Measurements from ENCODE around the gene MAML2. TPM values are rescaled to one million over a fixed set of nuclear protein-coding genes. Genes with fewer than 3 reads are reported as not detected.

Gene MAML2
- total RNA-seq, 2 experiments from 2014 or later = 0.15 to 1.0 TPM

DNA sequence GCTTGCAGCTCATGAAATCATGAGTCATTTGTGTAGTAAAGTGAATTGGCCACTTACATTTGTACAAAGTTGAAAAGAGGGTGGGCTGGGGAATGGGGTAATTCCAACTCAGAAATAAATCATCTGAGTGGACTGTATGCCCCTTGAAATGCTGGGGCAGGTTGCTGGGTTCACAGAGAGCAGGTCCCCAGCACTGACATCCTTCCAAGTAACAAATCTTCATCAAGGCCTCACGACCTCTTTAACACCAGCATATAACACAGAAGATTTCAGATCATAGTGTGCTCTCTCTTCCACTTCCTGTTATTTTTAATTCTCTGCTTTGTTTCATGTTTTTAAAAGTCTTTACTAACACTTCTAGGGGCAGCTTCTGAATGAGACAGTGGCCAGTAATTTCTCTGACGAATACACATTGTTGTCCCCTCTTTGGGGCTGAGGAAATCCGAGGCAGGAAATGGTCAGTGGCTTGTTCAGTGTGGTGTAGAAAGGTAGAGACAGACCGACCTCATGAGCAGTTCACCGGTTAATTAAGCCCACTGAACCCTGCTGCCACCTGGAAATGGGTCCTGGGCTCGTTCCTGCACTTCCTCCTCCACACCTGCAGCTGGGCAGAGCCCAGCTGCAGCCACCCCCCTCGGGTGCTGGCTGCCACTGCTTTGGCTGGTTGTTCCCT lies 127.7 kb downstream of the MAML2 start:
- H3K9me2 ChIP-seq (ENCODE audit: insufficient read depth, low read length) = no peaks in the 10 kb centered on the region
- intact Hi-C loops (cut with micrococcal nuclease; ENCODE audit: unreplicated experiment) = loop anchor here (1.0 to 10.0 kb wide), 5 partner anchors 30 to 1120 kb away; partner anchors contain the start of genes CEP57 and MAML2
- peak overlapping the region; percentile 76; the same call in 1 of the 2 replicates for H2AFZ ChIP-seq (ENCODE audit: low read length)
- H4K20me1 ChIP-seq (ENCODE audit: insufficient read depth, low read length) = no peaks in the 10 kb centered on the region
- no peaks in the 10 kb centered on the region for H3K36me3 ChIP-seq (ENCODE audit: insufficient read depth, low read length)
- TF ChIP-seq, protein P1, sequence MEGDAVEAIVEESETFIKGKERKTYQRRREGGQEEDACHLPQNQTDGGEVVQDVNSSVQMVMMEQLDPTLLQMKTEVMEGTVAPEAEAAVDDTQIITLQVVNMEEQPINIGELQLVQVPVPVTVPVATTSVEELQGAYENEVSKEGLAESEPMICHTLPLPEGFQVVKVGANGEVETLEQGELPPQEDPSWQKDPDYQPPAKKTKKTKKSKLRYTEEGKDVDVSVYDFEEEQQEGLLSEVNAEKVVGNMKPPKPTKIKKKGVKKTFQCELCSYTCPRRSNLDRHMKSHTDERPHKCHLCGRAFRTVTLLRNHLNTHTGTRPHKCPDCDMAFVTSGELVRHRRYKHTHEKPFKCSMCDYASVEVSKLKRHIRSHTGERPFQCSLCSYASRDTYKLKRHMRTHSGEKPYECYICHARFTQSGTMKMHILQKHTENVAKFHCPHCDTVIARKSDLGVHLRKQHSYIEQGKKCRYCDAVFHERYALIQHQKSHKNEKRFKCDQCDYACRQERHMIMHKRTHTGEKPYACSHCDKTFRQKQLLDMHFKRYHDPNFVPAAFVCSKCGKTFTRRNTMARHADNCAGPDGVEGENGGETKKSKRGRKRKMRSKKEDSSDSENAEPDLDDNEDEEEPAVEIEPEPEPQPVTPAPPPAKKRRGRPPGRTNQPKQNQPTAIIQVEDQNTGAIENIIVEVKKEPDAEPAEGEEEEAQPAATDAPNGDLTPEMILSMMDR (conservative IDR thresholded peaks at IDR 0.05; ENCODE audit: low read length) = no peak
- TF ChIP-seq EZH2phosphoT487 (IDR thresholded peaks at IDR 0.05; ENCODE audit: borderline replicate concordance, low read depth, low read length) = no peak
- no peaks in the 10 kb centered on the region for H3K9me3 ChIP-seq (ENCODE audit: low read length)
- TSS peak; percentile 67 for BruUV-seq (replicated peaks)
- H3K4me1 ChIP-seq (ENCODE audit: insufficient read depth, low read length, poor library complexity, severe bottlenecking) = peaks cover 76% of the 10 kb centered on the region
- peak overlapping the region; percentile 70 for H3K4me2 ChIP-seq (ENCODE audit: low read length)
- ChIA-PET POLR2A (interaction anchor here (0.9 to 2.3 kb wide), 8 partner anchors 10 to 426 kb away, joined by 3 to 9 read pairs (median 4); partner anchors contain the start of genes CCDC82, FAM76B, JRKL and MAML2), CTCF (ENCODE audit: unreplicated experiment) (interaction anchor here (0.9 to 1.4 kb wide), 2 partner anchors 15 to 42 kb away, joined by 3 to 4 read pairs; no protein-coding TSS in a partner anchor)
- H3K27ac ChIP-seq (ENCODE audit: low read depth, low read length, poor library complexity, severe bottlenecking) = peak overlapping the region; percentile 88
- H3K4me3 ChIP-seq (ENCODE audit: low read depth, low read length, poor library complexity, severe bottlenecking) = peak overlapping the region; percentile 36
- DNase-seq (ENCODE audit: low spot score) = peak; percentile 93
- H3K79me2 ChIP-seq (ENCODE audit: insufficient read depth, low read depth, low read length) = no peaks in the 10 kb centered on the region

DNA sequence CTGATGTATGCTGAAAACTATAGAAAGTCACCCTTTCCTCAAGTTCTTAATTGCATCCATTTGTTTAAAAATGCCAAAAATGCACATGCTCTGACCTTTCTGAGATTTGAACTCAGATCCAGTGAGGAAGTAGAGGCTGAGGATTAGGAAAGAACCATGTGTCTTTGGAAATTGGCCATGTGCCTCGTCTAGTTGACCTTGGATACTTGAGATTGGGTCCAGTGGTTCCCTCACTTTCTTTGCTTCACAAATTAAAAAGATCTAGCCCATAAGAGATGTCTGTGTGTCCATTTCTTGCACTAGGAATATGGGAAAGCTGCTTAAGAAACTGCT lies 128.3 kb downstream of the MAML2 start:
- BruUV-seq (replicated peaks) = no TSS peak
- H2AFZ ChIP-seq (ENCODE audit: low read length) = peak overlapping the region; percentile 49; the same call in 1 of the 2 replicates
- H3K9me2 ChIP-seq (ENCODE audit: insufficient read depth, low read length) = no peaks in the 10 kb centered on the region
- ChIA-PET POLR2A (interaction anchor here (0.9 to 2.3 kb wide), 8 partner anchors 10 to 425 kb away, joined by 3 to 9 read pairs (median 4); partner anchors contain the start of genes CCDC82, FAM76B, JRKL and MAML2), CTCF (ENCODE audit: unreplicated experiment) (interaction anchor here (0.9 to 1.4 kb wide), 2 partner anchors 15 to 42 kb away, joined by 3 to 4 read pairs; no protein-coding TSS in a partner anchor)
- no peak for TF ChIP-seq EZH2phosphoT487 (IDR thresholded peaks at IDR 0.05; ENCODE audit: borderline replicate concordance, low read depth, low read length)
- TF ChIP-seq, protein P1 (conservative IDR thresholded peaks at IDR 0.05; ENCODE audit: low read length) = no peak
- H3K4me2 ChIP-seq (ENCODE audit: low read length) = peak overlapping the region; percentile 70
- peak overlapping the region; percentile 32 for H3K4me3 ChIP-seq (ENCODE audit: low read depth, low read length, poor library complexity, severe bottlenecking)
- H3K79me2 ChIP-seq (ENCODE audit: insufficient read depth, low read depth, low read length) = no peaks in the 10 kb centered on the region
- H4K20me1 ChIP-seq (ENCODE audit: insufficient read depth, low read length) = no peaks in the 10 kb centered on the region
- peak overlapping the region; percentile 88 for H3K27ac ChIP-seq (ENCODE audit: low read depth, low read length, poor library complexity, severe bottlenecking)
- intact Hi-C loops (cut with micrococcal nuclease; ENCODE audit: unreplicated experiment) = loop anchor here (1.0 to 10.0 kb wide), 5 partner anchors 29 to 1120 kb away; partner anchors contain the start of genes CEP57 and MAML2
- peaks cover 71% of the 10 kb centered on the region for H3K4me1 ChIP-seq (ENCODE audit: insufficient read depth, low read length, poor library complexity, severe bottlenecking)
- no peaks in the 10 kb centered on the region for H3K36me3 ChIP-seq (ENCODE audit: insufficient read depth, low read length)
- no peak for DNase-seq (ENCODE audit: low spot score)
- no peaks in the 10 kb centered on the region for H3K9me3 ChIP-seq (ENCODE audit: low read length)
